Measurements from ENCODE around the gene PHETA2. TPM values are rescaled to one million over a fixed set of nuclear protein-coding genes. Genes with fewer than 3 reads are reported as not detected.
A peak's percentile ranks its signal among the peaks of the same experiment; 100 is the strongest.

PHETA2 gene
- total and polyA plus RNA-seq, 2 of the 8 experiments (the other 6 are each of a cell fraction or from before 2014, with no cell fraction given): 7.4 to 7.6 TPM

DNA sequence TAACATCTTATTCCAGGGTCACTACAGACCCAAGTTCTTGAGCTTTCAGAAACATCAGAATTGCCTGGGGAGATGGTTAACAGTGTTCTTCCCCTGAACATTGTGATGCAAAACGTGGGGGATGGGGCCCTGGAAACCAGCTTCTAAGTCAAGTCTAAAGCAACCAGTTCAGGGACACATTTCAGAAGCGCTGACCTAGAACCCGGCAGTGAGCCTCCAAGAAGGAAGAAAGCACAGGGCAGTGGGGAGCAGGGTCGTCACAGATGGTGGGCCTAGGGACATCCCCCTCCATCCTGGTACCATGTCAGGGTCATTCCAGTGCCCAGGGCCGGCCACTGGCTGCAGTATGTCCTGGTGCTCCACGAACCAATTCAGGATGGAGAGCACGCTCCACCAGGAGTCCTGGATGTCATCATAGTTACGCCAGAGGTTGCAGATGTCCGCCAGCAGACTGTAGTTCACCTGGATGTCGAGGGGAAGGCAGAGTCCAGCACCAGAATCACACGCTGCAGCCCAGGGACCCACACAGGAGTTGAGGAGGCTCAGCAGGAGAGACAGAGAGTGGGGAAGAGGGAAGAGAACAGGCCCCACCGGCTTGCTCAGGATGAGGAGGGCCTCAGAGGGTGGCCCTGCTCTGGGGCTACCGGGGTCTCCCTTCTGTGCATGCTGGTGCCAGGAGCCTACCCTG is 8.5 kb upstream of the PHETA2 start (continued):
- no peak for TF ChIP-seq HDAC2 (IDR thresholded peaks at IDR 0.05; ENCODE audit: borderline replicate concordance in 1 of 2, low read depth in 2 of 2, low read length in 2 of 2)
- peak; percentile 98 for TF ChIP-seq POU5F1 (IDR thresholded peaks at IDR 0.05; ENCODE audit: low read depth, low read length)
- TF ChIP-seq, protein P1, sequence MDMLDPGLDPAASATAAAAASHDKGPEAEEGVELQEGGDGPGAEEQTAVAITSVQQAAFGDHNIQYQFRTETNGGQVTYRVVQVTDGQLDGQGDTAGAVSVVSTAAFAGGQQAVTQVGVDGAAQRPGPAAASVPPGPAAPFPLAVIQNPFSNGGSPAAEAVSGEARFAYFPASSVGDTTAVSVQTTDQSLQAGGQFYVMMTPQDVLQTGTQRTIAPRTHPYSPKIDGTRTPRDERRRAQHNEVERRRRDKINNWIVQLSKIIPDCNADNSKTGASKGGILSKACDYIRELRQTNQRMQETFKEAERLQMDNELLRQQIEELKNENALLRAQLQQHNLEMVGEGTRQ (IDR thresholded peaks at IDR 0.05; ENCODE audit: low read length): no peak
- no peak for TF ChIP-seq RXRA (IDR thresholded peaks at IDR 0.05; ENCODE audit: insufficient read depth, low read depth, low read length)
- no peak for TF ChIP-seq KDM5A (IDR thresholded peaks at IDR 0.05; ENCODE audit: low read length)
- TF ChIP-seq RBBP5 (IDR thresholded peaks at IDR 0.05; ENCODE audit: borderline replicate concordance, low read depth, low read length): 0 out of 2 replicates have a peak, but pooled peaks have one; percentile 73
- no peak for TF ChIP-seq RNF2 (IDR thresholded peaks at IDR 0.05; ENCODE audit: borderline replicate concordance, low read depth, low read length, missing control alignments, poor library complexity, severe bottlenecking)
- no peak for TF ChIP-seq CEBPB (IDR thresholded peaks at IDR 0.05; ENCODE audit: low read depth, low read length)
- no peak for TF ChIP-seq FOSL1 (IDR thresholded peaks at IDR 0.05; ENCODE audit: insufficient read depth, low read depth, low read length)
- TF ChIP-seq, protein P2, sequence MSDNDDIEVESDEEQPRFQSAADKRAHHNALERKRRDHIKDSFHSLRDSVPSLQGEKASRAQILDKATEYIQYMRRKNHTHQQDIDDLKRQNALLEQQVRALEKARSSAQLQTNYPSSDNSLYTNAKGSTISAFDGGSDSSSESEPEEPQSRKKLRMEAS (IDR thresholded peaks at IDR 0.05): no peak
- TF ChIP-seq SP2 (IDR thresholded peaks at IDR 0.05; ENCODE audit: low read length): no peak
- no peak for TF ChIP-seq POLR2AphosphoS5 (IDR thresholded peaks at IDR 0.05; ENCODE audit: low read depth, low read length)

Measured in H1 (cell line).